Measurements from ENCODE around the gene TAF12. TPM values are rescaled to one million over a fixed set of nuclear protein-coding genes. Genes with fewer than 3 reads are reported as not detected.
A peak's percentile ranks its signal among the peaks of the same experiment; 100 is the strongest.
"Not testable (repeated sequence)": the region's sequence is repeated elsewhere in the genome, so short reads cannot be mapped to it uniquely, and the experiment has no call there.

Gene TAF12
- total RNA-seq, 3 donors from 2014 or later, result 12.2 to 23.2 (median 15.5) TPM

DNA sequence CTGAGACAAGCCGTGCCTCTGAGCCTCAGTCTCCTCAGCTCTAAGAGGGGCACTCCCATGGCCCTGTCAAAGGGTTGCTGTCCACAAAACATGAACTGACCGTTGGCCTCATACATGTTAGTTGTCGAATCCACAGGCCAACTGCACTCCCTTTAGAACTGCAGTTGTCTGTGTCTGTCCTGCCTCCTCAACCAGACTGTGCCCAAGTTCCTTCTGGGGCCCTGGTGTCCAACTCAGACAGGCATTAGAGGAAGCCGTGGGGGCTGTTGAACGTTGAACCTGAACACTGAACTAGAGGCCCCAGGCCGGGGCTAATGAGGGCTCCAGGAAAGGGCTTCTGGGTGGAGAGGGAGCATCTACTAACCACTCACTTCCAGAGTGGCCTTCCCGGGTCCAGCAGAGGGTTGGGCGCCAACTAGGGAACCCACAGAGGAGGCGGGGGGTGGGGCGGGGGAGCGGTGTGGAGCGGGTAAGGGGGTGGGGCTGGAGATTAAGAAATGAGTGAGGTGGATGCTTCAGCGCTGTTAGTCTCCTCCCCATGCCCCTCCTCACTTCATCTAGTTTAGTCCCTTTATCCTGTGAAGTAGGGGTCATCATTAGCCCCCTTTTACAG, 51.1 kb downstream of the TAF12 start, which contains the start of gene RAB42:
Gene RAB42, plus strand, starts transcription at position 558 of the 613 bp plus-strand sequence. CDS start 247 bp downstream, outside the sequence.
- no peaks in the 10 kb centered on the region for H3K9me3 ChIP-seq
- H3K36me3 ChIP-seq (ENCODE audit: low read depth), result no peaks in the 10 kb centered on the region
- TF ChIP-seq, protein P1, sequence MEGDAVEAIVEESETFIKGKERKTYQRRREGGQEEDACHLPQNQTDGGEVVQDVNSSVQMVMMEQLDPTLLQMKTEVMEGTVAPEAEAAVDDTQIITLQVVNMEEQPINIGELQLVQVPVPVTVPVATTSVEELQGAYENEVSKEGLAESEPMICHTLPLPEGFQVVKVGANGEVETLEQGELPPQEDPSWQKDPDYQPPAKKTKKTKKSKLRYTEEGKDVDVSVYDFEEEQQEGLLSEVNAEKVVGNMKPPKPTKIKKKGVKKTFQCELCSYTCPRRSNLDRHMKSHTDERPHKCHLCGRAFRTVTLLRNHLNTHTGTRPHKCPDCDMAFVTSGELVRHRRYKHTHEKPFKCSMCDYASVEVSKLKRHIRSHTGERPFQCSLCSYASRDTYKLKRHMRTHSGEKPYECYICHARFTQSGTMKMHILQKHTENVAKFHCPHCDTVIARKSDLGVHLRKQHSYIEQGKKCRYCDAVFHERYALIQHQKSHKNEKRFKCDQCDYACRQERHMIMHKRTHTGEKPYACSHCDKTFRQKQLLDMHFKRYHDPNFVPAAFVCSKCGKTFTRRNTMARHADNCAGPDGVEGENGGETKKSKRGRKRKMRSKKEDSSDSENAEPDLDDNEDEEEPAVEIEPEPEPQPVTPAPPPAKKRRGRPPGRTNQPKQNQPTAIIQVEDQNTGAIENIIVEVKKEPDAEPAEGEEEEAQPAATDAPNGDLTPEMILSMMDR (IDR thresholded peaks at IDR 0.05), result no peak
- DNase-seq (peak in 2 of 3 donors; percentile 51 to 62), ATAC-seq (peak; percentile 12)
- peak within 1 kb of the TSS; percentile 11 for H3K4me3 ChIP-seq
- intact Hi-C loops (cut with DNase I, micrococcal nuclease), result no loop called here
- H3K4me1 ChIP-seq (ENCODE audit: low read depth), result peaks cover 8% of the 10 kb centered on the region

DNA sequence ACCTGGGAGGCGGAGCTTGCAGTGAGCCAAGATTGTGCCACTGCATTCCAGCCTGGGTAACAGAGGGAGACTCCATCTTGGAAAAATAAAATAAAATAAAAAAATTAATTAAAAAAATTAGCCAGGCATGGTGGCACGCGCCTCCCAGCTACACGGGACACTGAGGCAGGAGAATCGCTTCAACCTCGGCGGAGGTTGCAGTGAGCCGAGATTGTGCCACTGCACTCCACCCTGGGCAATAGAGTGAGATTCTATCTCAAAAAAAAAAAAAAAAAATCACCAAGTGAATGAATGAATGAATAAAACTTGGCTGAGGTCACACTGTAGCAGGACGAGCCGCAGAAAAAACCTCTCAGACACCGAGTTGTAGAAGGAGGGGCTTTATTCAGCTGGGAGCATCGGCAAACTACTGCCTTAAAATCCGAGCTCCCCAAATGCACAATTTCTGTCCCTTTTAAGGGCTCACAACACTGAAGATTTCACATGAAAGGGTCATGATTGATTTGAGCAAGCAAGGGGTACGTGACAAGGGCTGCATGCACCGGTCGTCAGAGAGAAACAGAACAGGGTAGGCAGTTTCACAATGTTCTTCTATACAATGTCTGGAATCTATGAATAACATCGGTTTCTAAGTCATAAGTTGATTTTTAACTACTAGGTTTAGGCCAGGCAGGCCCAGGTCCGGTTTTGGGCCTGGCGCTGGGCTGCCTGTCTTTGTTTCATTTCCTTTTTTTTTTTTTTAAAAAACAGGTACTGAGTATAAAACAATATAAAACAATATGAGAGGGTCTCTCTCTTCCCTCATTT, 56.1 kb downstream of the TAF12 start:
- H3K4me3 ChIP-seq; intact Hi-C loops (cut with DNase I, micrococcal nuclease): not testable (repeated sequence)

DNA sequence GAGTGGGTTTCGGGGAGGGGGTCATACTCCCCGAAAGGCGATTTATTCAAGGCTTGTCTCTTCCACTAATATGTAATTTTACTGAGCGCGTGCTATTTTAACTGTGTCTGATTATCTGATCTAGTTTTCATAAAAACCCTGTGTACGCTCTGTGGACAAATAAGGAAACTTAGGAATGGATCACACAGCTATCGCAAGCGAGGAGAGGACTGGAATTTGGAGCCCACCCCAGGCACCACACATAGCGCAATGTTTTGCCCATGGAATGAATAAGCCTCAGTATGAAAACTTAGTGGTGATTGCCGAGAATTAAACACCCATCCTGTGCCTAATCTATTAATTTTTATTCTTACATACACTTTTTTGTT, 60.6 kb downstream of the TAF12 start:
- H3K4me1 ChIP-seq (ENCODE audit: low read depth), result peaks cover 13% of the 10 kb centered on the region
- intact Hi-C loops (cut with DNase I, micrococcal nuclease), result no loop called here
- H3K4me3 ChIP-seq, result peak overlapping the region; percentile 76
- DNase-seq (no peak), ATAC-seq (peak; percentile 26)
- H3K9me3 ChIP-seq, result no peaks in the 10 kb centered on the region
- no peaks in the 10 kb centered on the region for H3K36me3 ChIP-seq (ENCODE audit: low read depth)
- TF ChIP-seq, protein P1 (IDR thresholded peaks at IDR 0.05), result no peak

More for the DNA sequence above, 56.1 kb downstream of the TAF12 start:
- not testable (repeated sequence) for H3K9me3 ChIP-seq; DNase-seq; ATAC-seq; H3K36me3 ChIP-seq (ENCODE audit: low read depth); H3K4me1 ChIP-seq (ENCODE audit: low read depth)

DNA sequence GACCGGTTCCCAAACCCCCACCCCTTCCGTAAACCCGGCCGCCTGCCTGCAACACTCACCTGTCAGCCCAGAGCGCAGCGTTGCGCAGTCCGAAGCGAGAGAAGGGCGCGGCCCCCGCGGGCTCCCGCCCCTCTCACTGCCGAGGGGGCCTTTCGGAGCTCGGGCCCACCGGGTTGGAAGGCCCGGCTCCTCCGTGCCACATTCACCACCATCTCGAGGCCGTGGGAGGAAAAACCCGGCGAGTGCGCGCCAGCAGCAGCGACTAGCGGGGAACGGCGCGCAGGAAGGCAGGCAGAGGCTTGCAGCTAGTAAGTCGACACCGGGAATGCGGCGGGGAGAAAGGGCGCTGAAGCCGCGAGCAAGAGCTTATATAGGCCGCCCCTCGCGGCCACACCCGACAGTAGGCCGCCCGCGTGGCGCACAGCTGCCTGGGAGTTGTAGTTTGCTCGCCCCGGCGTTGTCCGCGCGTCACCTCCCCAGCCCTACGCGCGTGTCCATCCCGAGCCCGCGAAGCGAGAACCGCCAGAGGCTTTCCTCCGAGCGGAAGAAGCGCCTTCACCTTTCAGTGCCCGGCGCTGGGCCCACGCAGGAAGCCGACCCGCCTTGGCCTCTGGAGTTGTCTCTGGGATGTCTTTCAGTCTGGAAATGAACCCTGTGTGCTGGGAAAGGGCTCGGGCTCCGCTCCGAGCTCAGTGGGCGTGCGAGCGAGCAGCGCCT, 61.2 kb downstream of the TAF12 start:
- TF ChIP-seq, protein P1 (IDR thresholded peaks at IDR 0.05), result no peak
- DNase-seq, result peak; percentile 95 to 98 (median 96)
- intact Hi-C loops (cut with DNase I, micrococcal nuclease), result no loop called here

DNA sequence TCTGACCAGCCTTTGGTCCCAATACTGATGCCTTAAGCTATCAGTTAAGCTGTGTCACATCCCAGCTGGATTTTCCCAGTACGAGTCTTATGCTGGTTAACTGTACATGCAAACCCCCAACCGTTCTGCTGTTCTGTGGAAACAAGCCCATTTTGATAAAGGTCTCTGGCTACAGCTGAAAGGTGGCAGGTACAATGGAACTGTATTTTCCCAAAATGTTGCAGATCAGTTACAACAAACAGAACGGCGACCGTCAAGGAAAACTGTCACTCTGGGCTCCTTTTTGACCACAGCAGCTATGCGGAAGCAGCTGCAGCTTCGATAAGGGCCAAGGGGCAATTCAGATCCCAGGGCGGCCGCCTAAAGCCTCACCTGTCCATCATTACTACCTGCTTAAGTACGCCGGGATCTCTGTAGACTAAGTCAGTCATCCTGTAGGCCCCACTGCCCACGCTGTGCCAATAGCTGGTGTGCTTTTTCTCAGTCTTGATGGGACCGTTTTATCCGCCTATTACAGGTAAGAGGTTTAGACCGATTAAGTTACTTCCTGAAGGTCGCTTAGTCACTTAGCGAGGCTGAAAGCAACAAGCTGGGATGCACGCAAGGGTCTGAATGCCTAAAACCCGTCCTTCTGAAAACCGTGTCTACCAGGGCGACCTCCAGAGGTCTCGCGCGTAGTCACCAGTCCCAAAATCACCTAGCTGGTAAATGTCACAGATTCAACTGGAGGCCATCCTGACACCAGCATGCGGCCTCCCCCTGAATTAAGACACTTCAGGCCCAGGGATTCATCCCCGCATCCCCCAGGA, 61.9 kb downstream of the TAF12 start:
- Histone ChIP-seq H3K36me3 (ENCODE audit: low read depth) (no peaks in the 10 kb centered on the region), H3K9me3 (no peaks in the 10 kb centered on the region), H3K4me3 (peak overlapping the region; percentile 76), H3K4me1 (ENCODE audit: low read depth) (peaks cover 13% of the 10 kb centered on the region)
- peak; percentile 54 for ATAC-seq
- TF ChIP-seq, protein P1 (IDR thresholded peaks at IDR 0.05), result no peak
- intact Hi-C loops (cut with DNase I, micrococcal nuclease), result no loop called here
- peak; percentile 67 to 75 (median 73) for DNase-seq

More for the DNA sequence above, 61.2 kb downstream of the TAF12 start:
- no peaks in the 10 kb centered on the region for H3K9me3 ChIP-seq
- peak; percentile 97 for ATAC-seq
- peak overlapping the region; percentile 76 for H3K4me3 ChIP-seq
- H3K4me1 ChIP-seq (ENCODE audit: low read depth), result peaks cover 13% of the 10 kb centered on the region
- H3K36me3 ChIP-seq (ENCODE audit: low read depth), result no peaks in the 10 kb centered on the region
